ENCODE results near the gene NHLH2.

NHLH2 gene

DNA sequence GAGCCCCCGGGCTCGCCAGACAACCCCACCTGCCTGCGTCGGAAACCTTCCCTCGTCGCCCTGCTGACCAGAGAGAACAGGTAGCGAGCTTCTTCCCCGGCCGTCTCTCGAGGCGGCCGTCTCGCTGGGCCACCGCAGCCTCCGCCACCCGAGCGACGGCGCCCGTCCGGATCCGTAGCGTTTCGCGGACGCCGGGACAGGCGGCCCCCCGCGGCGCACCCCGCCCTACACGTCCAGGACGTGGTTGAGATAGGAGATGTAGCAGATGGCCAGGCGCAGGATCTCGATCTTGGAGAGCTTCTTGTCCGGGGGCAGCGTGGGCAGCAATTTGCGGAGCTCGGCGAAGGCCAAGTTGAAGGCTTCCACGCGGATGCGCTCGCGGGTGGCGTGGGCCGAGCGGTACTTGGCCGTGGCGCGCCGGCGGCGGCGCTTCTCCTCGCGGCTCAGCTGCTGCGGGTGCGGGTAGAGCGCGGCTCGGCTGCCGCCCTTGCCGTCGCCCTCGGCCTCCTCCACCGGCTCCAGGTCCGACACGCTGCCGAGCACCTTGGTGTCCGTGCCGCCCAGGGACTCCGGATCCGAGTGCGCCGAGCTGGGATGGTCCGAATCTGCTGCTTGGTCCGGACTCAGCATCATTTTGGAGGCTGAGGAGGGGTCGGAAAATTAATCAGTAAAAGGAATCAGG lies 3.0 kb downstream of the NHLH2 start:
- DNase-seq = no peak

- no peak for DNase-seq
Observed at GRCh38 chr1:115837341-115837739, 3.6 kb downstream of the NHLH2 start.

GRCh38 chr1:115833856-115834255 lies 7.1 kb downstream of the NHLH2 start:
- DNase-seq = no peak

DNA sequence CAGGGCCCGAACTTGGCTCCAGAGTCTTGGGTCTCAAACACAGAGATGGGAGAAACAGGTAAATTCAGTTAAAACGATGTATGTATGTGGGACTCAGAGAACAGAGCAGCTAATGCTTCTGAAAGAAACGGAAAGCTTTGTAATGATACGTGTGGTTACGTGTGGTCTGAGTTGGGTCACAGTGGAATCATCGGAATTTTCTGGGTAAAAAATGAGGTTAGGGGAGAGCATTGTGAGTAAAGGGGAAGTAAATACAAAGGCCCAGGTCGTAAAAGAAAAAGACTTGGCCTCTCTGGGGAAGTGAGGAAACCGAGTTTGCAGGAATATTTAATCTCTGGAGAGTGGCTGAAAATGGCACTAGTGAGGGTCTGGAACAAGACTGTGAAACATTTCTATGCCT lies 8.3 kb downstream of the NHLH2 start:
- DNase-seq = no peak

GRCh38 chr1:115830963-115831362 lies 10.0 kb downstream of the NHLH2 start:
- peak; percentile 10 for DNase-seq

GRCh38 chr1:115829947-115830346 lies 11.0 kb downstream of the NHLH2 start:
- DNase-seq = no peak

- DNase-seq = no peak
Observed at GRCh38 chr1:115829023-115829674, 11.8 kb downstream of the NHLH2 start.

GRCh38 chr1:115828101-115829022 lies 12.6 kb downstream of the NHLH2 start:
- DNase-seq = no peak

GRCh38 chr1:115827452-115828044 lies 13.4 kb downstream of the NHLH2 start:
- DNase-seq = no peak

GRCh38 chr1:115826628-115827027 lies 14.3 kb downstream of the NHLH2 start:
- no peak for DNase-seq

GRCh38 chr1:115822117-115822516 lies 18.8 kb downstream of the NHLH2 start:
- DNase-seq = no peak

DNA sequence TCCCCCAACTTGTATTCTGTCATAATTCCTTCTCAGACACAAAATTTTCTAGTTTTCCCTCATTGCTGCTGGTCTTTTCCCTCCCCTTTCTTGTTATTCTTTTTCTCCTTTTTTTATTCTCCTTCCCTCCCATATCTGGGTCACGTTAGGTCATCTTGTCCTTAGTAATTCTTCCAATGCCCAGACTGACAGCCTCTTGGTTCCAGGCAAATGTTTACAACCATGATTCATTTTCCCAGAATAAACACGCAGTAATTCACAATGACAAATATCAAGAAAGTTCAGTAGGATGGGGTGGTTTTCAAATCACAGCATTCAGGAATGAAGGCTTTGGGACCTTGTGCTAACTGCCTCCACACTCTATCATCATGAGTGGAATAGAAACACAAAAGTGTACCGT lies 25.2 kb downstream of the NHLH2 start:
- no peak for DNase-seq

GRCh38 chr1:115814685-115815398 lies 26.1 kb downstream of the NHLH2 start:
- DNase-seq = no peak

- DNase-seq = no peak
Observed at GRCh38 chr1:115813727-115814126, 27.2 kb downstream of the NHLH2 start.

DNA sequence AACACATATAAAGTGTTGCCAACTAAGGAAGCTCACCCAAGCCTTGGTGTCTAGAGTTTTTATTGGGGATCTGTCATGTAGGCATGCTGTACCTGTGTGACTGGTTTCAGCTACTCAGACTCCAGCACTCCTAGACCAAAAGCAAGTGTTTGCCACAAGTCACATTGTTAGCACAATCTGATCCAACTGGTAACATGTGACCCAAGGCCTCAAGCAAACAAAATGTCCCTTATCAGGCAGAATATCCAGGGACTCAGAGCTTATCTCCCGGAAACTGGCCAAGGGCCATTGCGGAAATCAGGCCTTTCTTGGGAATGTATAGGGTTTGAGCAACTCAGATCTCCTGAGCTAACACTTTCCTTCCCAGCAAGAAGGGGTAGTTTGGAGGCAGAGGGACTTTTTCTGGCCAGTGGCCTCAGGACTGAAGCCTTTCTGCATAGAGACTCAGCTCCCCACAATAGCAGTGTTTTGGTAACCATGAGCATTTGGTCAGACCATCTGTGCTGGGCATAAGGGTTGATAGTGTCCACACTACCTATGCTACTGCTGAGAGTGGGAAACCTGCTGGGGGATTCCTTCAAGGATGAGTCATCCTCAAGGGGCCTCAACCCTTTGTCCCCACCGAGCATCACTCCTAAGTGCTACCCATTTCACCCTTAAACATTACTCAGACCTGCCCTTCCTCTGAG lies 29.6 kb downstream of the NHLH2 start:
- DNase-seq = no peak

DNA sequence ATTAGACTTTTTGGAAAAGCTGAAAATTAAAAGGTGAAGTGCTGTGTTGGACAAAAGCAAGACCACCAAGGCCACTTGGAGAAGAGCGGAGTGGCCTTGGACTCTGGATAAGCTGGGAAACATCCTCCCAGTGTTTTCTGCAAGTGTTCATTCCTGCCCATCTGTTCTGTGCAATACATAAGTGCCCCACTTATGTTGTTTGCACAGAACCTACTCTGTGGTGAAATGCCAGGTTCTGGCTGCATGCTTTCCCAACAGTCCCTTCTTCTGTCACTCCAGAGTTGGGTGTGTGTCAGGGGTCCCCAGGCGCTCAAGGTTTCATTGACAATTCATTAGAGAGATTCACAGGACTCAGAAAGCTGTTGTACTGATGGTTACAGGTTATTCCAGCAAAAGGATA lies 30.3 kb downstream of the NHLH2 start:
- DNase-seq = no peak

DNA sequence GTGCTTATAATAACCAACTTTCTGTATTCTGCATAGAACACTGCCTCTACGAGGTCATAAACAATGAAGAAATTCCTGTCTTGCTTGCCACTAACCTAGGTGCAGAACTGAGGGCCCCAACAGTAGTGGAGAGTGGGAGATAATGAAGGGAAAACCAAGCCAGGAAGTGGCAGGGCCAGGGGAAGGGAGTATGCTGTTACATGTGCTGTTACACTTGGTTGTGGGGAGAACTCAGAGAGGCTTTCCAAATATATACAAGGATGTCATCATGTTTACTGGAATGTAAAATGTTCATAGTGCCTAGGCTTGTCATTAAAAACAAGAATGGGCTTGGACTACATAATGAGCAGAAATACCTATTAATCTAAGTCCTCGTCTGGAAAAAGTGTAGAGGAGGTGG lies 31.1 kb downstream of the NHLH2 start:
- no peak for DNase-seq

GRCh38 chr1:115809076-115809475 lies 31.9 kb downstream of the NHLH2 start:
- DNase-seq = no peak

GRCh38 chr1:115807723-115808122 lies 33.2 kb downstream of the NHLH2 start:
- DNase-seq = peak; percentile 79

- no peak for DNase-seq
Observed at GRCh38 chr1:115805597-115805996, 35.3 kb downstream of the NHLH2 start.

- DNase-seq = no peak
Observed at GRCh38 chr1:115802416-115802815, 38.5 kb downstream of the NHLH2 start.

GRCh38 chr1:115797486-115797885 lies 43.4 kb downstream of the NHLH2 start:
- no peak for DNase-seq

All from hematopoietic multipotent progenitor cell treated with erythropoietin and hydrocortisone succinate and interleukin-3 and kit ligand, for 8 days (in vitro differentiated cells).